Heart right ventricle (tissue), 16 donors: ENCODE data around the gene NALCN. TPM values are rescaled to one million over a fixed set of nuclear protein-coding genes. Genes with fewer than 3 reads are reported as not detected.

ENCODE experiments used
- ATAC-seq, 8 donors: fragments of 200-7000 bp; cut with Tn5 transposase; one replicate each; pipeline ENCODE4 v1.9.1; 2020; ENCODE audit warnings: mild to moderate bottlenecking in 8 of 8, moderate library complexity in 8 of 8, moderate number of reproducible peaks in 1 of 8
- DNase-seq, 2 donors: peaks; one replicate each; pipeline ENCODE4 v3.0.0-alpha.2; 2020
- H3K27ac ChIP-seq, 10 donors: fragments of 200-600 bp; sonication (generic) in 2 of 10; one replicate each; pipeline versions ENCODE4 v1.5.0 to v1.8.0; 2020 to 2022; ENCODE audit warnings: mild to moderate bottlenecking in 3 of 10
- H3K27me3 ChIP-seq, 7 donors: fragments of 200-600 bp; one replicate each; pipeline ENCODE4 v1.8.0; 2021 to 2022; ENCODE audit warnings: mild to moderate bottlenecking in 2 of 7
- H3K36me3 ChIP-seq, 9 donors: fragments of 200-600 bp; sonication (generic) in 1 of 9; one replicate each; pipeline versions ENCODE4 v1.5.0 to v1.8.0; 2020 to 2022; ENCODE audit warnings: mild to moderate bottlenecking in 2 of 9
- H3K4me1 ChIP-seq, 9 donors: fragments of 200-600 bp; sonication (generic) in 1 of 9; one replicate each; pipeline versions ENCODE4 v1.5.0 to v1.8.0; 2020 to 2022; ENCODE audit warnings: mild to moderate bottlenecking in 4 of 9
- H3K4me3 ChIP-seq, 10 donors: fragments of 200-600 bp; sonication (generic) in 2 of 10; one replicate each; pipeline versions ENCODE4 v1.5.0 to v1.8.0; 2020 to 2022; ENCODE audit warnings: mild to moderate bottlenecking in 7 of 10, moderate library complexity in 2 of 10
- H3K9me3 ChIP-seq, 11 donors: fragments of 200-600 bp in 10 of 11; sonication (generic) in 2 of 11; one replicate each; pipeline versions ENCODE4 v1.5.0 to v1.8.0; 2013 to 2022; ENCODE audit warnings: mild to moderate bottlenecking in 2 of 11, control low read depth in 1 of 11, moderate library complexity in 1 of 11
- CTCF ChIP-seq, 9 donors: fragments of 200-600 bp; sonication (generic) in 2 of 9; IDR thresholded peaks; one replicate each; pipeline versions ENCODE4 v1.5.0 to v1.8.0; 2021 to 2022; ENCODE audit warnings: antibody characterized with exemption in 9 of 9, mild to moderate bottlenecking in 5 of 9, moderate library complexity in 1 of 9
- WGBS, 2 donors: extraction: QIAGEN DNeasy Blood & Tissue Kit; methylation state at CpG; one replicate each; pipeline ENCODE4 v1.1.7; 2013; ENCODE audit warnings: inconsistent platforms in 1 of 2; 5-methylcytosine and 5-hydroxymethylcytosine counted together
- intact Hi-C, 10 donors: fragments of 100-400 bp; cut with DNase I; formaldehyde crosslinking; loops; one replicate each; pipeline versions ENCODE4 v1.11.1 to v1.14.2; 2022
- polyA plus RNA-seq, 2 donors: library from polyadenylated mRNA; stranded (reverse); fragments of 200-250 nt; gene quantifications; one replicate each; pipeline ENCODE4 v1.2.3, GENCODE V29; 2013
- total RNA-seq, 10 donors: library from RNA; stranded (reverse); fragmentation: NEBNext Ultra II Directional in 3 of 10; extraction: Animal tissue kit (Norgen Biotek cat#: 25700) in 3 of 10; gene quantifications; one replicate each; pipeline versions ENCODE4 v1.2.1 to v1.2.4, GENCODE V29; 2021 to 2023
- donor health status: Arrhythmogenic right ventricular cardiomyopathy.
- donor health status: ischemic (EF 13 %, LVEDD 7.1; RV severe dilation, severe dysfunction).
- donor health status: healthy with polysubstance abuse.
- donor health status: DM: no; HTN: yes; CAD: no.
- donor health status: DM: no; HTN: no; CAD: no.
- donor health status: ischemic (EF 25% LVEDD 6.9; RV normal size, moderate dysfunction).
- donor health status: ischemic (EF 25% LVEDD 5.7; RV mildly dilated, moderate dysfunction).
- donor health status: healthy.
- donor health status: DM: yes; HTN: yes; CAD: no.
- donor health status: Ischemic cardiomyopathy.
- donor health status: ischemic (EF 35%, LVEDD 5.7; RV mildly dilated, moderate dysfunction).
- donor health status: nonischemic (EF 11% LVEDD 7.7; RV severe dilation, severe dysfunction).
- donor health status: DM: yes; HTN: yes; CAD: no.
- donor health status: PGD.
- donor health status: ischemic (EF 29% LVEDD 5.4; RV normal size, mild dysfunction).
- donor health status: nonischemic (EF 23%, LVEDD 6.1; RV moderate dilation, normal function).

Gene NALCN
- total and polyA plus RNA-seq, 12 donors: 0.01 to 9.3 (median 7.8) TPM

GRCh38 chr13:101155920-101156319 is 260.4 kb downstream of the NALCN start:
- Histone ChIP-seq H3K36me3 (no peaks in the 10 kb centered on the region), H3K27me3 (peaks cover 0 to 2% (median 0%) of the 10 kb centered on the region in 7 donors), H3K27ac (no peak overlapping the region), H3K4me3 (no peak overlapping the region), H3K4me1 (peaks cover 0 to 5% (median 0%) of the 10 kb centered on the region in 9 donors), H3K9me3 (no peaks in the 10 kb centered on the region)
- DNase-seq (no peak), ATAC-seq (no peak)
- intact Hi-C loops: loop anchor here in 3 of 10 donors (10.0 kb wide), 2 partner anchors 319 to 759 kb away; no protein-coding TSS in a partner anchor
- peak in 5 of 9 donors; percentile 5 to 25 (median 13) for TF ChIP-seq CTCF (IDR thresholded peaks at IDR 0.05)
- 50 to 55% methylated on average over 2 of the region's 2 CpGs for WGBS, 2 donors

- no peak for TF ChIP-seq CTCF (IDR thresholded peaks at IDR 0.05)
- no peak overlapping the region for H3K27ac ChIP-seq
- peaks cover 0 to 5% (median 0%) of the 10 kb centered on the region in 9 donors for H3K4me1 ChIP-seq
- DNase-seq: no peak
- intact Hi-C loops: loop anchor here in 3 of 10 donors (10.0 kb wide), 2 partner anchors 323 to 763 kb away; no protein-coding TSS in a partner anchor
- peaks cover 0 to 16% (median 4%) of the 10 kb centered on the region in 7 donors for H3K27me3 ChIP-seq
- no peak overlapping the region for H3K4me3 ChIP-seq
- H3K9me3 ChIP-seq: no peaks in the 10 kb centered on the region
- H3K36me3 ChIP-seq: no peaks in the 10 kb centered on the region
- no peak for ATAC-seq
- 53 to 57% methylated on average over 3 of the region's 3 CpGs for WGBS, 2 donors
Observed at GRCh38 chr13:101152184-101152583, 264.1 kb downstream of the NALCN start.

GRCh38 chr13:101150998-101151397 is 265.3 kb downstream of the NALCN start:
- H3K4me3 ChIP-seq: no peak overlapping the region
- H3K9me3 ChIP-seq: no peaks in the 10 kb centered on the region
- no peak for DNase-seq
- H3K4me1 ChIP-seq: peaks cover 0 to 5% (median 0%) of the 10 kb centered on the region in 9 donors
- ATAC-seq: peak in 1 of 8 donors; percentile 55
- H3K27ac ChIP-seq: no peak overlapping the region
- H3K27me3 ChIP-seq: peaks cover 0 to 16% (median 4%) of the 10 kb centered on the region in 7 donors
- H3K36me3 ChIP-seq: no peaks in the 10 kb centered on the region
- 24 to 28% methylated on average over 7 of the region's 7 CpGs for WGBS, 2 donors
- no peak for TF ChIP-seq CTCF (IDR thresholded peaks at IDR 0.05)
- intact Hi-C loops: loop anchor here in 3 of 10 donors (10.0 kb wide), 2 partner anchors 324 to 764 kb away; no protein-coding TSS in a partner anchor

DNA sequence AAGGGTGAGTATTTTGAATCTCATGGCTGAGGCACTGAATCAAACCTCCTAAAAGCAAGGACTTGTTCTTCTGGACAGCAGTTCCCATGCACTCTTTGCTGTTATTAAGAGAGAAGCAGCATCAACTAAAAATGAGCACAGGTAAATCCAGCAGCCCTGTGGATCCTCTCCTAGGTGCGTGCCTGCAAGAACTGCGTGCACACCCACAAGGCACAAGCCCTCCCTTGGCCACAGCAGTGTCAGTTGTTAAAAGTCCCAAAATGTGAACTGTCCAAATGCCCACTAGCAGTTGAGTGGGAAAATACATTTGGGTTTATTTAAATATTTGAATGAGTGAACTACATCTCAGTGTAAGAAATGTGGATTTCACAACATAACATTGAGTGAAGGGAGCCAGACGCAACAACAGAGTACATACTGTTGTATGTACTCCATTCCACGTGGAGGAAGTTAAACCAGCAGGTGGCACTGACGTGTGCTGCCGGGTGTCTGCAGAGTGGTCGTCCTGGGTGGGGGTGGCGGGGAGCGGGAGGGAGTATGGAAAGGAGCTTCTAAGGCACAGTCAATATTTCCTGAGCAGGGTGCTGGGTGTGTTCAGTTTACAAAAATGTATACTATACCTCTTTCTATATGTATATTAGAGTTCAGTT is 266.4 kb downstream of the NALCN start:
- no peaks in the 10 kb centered on the region for H3K9me3 ChIP-seq
- DNase-seq (no peak), ATAC-seq (peak in 1 of 8 donors; percentile 40)
- H3K27ac ChIP-seq: no peak overlapping the region
- no peaks in the 10 kb centered on the region for H3K36me3 ChIP-seq
- WGBS, 2 donors: 31 to 37% methylated on average over 9 of the region's 9 CpGs
- TF ChIP-seq CTCF (IDR thresholded peaks at IDR 0.05): peak in 4 of 9 donors; percentile 8 to 26 (median 10)
- peaks cover 0 to 16% (median 4%) of the 10 kb centered on the region in 7 donors for H3K27me3 ChIP-seq
- no peak overlapping the region for H3K4me3 ChIP-seq
- H3K4me1 ChIP-seq: peaks cover 0 to 5% (median 0%) of the 10 kb centered on the region in 9 donors
- intact Hi-C loops: loop anchor here in 7 of 10 donors (5.0 to 10.0 kb wide), 7 partner anchors 325 to 1405 kb away; no protein-coding TSS in a partner anchor
